ENCODE measurements around the gene YIPF2.
"Not testable (repeated sequence)": the region's sequence is repeated elsewhere in the genome, so short reads cannot be mapped to it uniquely, and the experiment has no call there.

YIPF2 gene

DNA sequence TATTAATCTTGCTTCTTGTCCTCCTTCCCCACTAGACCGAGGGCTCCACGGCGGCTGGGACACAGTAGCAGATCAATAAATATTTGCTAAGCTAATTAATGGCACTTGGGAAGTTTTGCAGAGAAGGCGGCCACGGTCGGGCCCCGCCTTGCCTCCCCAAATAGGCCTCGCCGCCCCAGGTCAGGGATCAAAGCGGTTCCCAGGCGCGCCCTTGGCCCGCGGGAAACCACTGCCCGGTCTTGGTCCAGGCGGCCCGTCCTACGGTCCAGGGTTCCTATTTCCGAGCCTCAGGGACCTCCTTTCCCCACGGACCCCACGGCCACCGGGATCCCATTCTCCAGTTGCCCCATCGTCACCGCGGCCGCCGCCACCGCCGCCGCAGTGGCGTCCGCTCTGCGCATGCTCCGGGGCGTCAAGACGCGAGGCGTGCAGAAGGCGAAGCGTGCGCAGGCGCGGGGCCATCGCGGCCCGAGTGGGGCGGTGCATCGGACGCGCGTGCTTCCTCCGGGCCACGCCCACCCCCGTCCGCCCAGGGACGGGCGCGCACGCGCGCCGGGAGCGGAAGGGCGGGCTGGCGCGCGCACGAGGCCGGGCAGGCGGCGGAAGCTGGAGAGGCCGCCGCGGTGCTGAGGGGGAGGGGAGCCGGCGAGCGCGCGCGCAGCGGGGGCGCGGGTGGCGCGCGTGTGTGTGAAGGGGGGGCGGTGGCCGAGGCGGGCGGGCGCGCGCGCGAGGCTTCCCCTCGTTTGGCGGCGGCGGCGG, 32.1 kb upstream of the YIPF2 start, which contains the start of gene SMARCA4:
Gene SMARCA4 (plus strand): TSS at position 717 of the 759 bp plus-strand sequence. CDS start 23,122 bp downstream, outside the sequence.
- DNase-seq (ENCODE audit: low read depth) = peak; percentile 99
- TF ChIP-seq, protein P1, sequence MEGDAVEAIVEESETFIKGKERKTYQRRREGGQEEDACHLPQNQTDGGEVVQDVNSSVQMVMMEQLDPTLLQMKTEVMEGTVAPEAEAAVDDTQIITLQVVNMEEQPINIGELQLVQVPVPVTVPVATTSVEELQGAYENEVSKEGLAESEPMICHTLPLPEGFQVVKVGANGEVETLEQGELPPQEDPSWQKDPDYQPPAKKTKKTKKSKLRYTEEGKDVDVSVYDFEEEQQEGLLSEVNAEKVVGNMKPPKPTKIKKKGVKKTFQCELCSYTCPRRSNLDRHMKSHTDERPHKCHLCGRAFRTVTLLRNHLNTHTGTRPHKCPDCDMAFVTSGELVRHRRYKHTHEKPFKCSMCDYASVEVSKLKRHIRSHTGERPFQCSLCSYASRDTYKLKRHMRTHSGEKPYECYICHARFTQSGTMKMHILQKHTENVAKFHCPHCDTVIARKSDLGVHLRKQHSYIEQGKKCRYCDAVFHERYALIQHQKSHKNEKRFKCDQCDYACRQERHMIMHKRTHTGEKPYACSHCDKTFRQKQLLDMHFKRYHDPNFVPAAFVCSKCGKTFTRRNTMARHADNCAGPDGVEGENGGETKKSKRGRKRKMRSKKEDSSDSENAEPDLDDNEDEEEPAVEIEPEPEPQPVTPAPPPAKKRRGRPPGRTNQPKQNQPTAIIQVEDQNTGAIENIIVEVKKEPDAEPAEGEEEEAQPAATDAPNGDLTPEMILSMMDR (IDR thresholded peaks at IDR 0.05; ENCODE audit: insufficient read depth, low read depth, low read length, missing control alignments) = no peak
- H3K4me3 ChIP-seq (ENCODE audit: low read depth, low read length) = peak within 1 kb of the TSS; percentile 89

GRCh38 chr19:10959277-10959968, 31.0 kb upstream of the YIPF2 start:
- H3K4me3 ChIP-seq (ENCODE audit: low read depth, low read length) = peak overlapping the region; percentile 89
- DNase-seq (ENCODE audit: low read depth) = not testable (repeated sequence)

DNA sequence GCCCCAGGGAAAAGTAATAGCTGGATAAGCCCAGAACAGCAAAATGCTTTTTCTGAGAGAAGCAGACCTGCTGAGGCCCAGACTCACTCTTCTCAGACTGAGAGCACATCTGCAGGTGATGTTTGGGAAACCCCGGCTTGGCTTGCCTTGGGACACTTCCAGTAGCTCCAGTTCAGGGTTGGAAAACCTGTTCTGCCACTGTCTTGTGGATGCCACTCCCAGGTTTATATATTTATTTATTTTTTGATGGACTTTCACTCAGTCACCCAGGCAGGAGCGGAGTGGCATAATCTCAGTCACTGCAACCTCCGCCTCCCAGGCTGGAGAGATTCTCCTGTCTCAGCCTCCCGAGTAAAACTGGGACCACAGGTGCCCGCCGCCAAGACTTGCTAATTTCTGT, 24.4 kb upstream of the YIPF2 start:
- no peak overlapping the region for H3K4me3 ChIP-seq (ENCODE audit: low read depth, low read length)
- no peak for DNase-seq (ENCODE audit: low read depth)
- TF ChIP-seq, protein P1 (IDR thresholded peaks at IDR 0.05; ENCODE audit: insufficient read depth, low read depth, low read length, missing control alignments) = no peak

GRCh38 chr19:10946958-10947657, 18.7 kb upstream of the YIPF2 start:
- H3K4me3 ChIP-seq (ENCODE audit: low read depth, low read length) = no peak overlapping the region
- DNase-seq (ENCODE audit: low read depth) = no peak
- TF ChIP-seq, protein P1 (IDR thresholded peaks at IDR 0.05; ENCODE audit: insufficient read depth, low read depth, low read length, missing control alignments) = no peak

DNA sequence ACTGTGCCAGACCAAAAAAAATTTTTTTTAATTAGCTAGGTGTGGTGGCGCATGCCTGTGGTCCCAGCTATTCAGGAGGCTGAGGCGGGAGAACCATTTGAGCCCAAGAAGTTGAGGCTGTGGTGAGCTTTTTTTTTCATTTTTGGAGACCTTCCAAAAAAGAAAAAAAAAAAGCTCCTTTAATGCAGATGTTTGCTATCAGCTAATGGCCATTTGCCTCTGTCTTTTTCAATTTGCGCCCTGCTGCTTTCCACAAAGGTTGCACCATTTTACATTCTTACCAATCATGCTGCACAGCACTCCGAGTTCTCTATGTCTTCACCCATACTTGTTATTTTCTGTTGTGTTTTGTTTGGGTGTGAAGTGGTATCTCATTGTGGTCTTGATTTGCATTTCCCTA, 16.8 kb upstream of the YIPF2 start:
- no peak overlapping the region for H3K4me3 ChIP-seq (ENCODE audit: low read depth, low read length)
- TF ChIP-seq, protein P1 (IDR thresholded peaks at IDR 0.05; ENCODE audit: insufficient read depth, low read depth, low read length, missing control alignments) = no peak
- peak; percentile 38 for DNase-seq (ENCODE audit: low read depth)

DNA sequence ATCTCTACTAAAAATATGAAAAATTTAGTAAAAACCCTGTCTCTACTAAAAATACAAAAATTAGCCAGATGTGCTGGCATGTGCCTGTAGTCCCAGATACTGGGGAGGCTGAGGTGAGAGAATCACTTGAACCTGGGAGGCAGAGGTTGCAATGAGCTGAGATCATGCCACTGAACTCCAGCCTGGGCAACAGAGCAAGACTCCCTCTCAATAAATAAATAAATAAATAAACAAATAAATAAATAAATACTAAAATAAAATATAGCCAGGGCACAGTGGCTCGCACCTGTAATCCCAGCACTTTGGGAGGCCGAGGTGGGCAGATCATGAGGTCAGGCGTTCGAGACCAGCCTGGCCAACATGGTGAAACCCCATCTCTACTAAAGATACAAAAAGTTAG, 15.0 kb upstream of the YIPF2 start:
- DNase-seq (ENCODE audit: low read depth); H3K4me3 ChIP-seq (ENCODE audit: low read depth, low read length): not testable (repeated sequence)

GRCh38 chr19:10941649-10942048, 13.2 kb upstream of the YIPF2 start:
- not testable (repeated sequence) for H3K4me3 ChIP-seq (ENCODE audit: low read depth, low read length); DNase-seq (ENCODE audit: low read depth)

GRCh38 chr19:10936661-10937084, 8.2 kb upstream of the YIPF2 start:
- DNase-seq (ENCODE audit: low read depth) = peak; percentile 79
- H3K4me3 ChIP-seq (ENCODE audit: low read depth, low read length) = no peak overlapping the region

More at GRCh38 chr19:10936661-10937084, 8.2 kb upstream of the YIPF2 start:
- TF ChIP-seq, protein P1 (IDR thresholded peaks at IDR 0.05; ENCODE audit: insufficient read depth, low read depth, low read length, missing control alignments) = peak; percentile 73

All from GM12865 (cell line).